ENCODE results near the gene NENF.

Gene NENF

DNA sequence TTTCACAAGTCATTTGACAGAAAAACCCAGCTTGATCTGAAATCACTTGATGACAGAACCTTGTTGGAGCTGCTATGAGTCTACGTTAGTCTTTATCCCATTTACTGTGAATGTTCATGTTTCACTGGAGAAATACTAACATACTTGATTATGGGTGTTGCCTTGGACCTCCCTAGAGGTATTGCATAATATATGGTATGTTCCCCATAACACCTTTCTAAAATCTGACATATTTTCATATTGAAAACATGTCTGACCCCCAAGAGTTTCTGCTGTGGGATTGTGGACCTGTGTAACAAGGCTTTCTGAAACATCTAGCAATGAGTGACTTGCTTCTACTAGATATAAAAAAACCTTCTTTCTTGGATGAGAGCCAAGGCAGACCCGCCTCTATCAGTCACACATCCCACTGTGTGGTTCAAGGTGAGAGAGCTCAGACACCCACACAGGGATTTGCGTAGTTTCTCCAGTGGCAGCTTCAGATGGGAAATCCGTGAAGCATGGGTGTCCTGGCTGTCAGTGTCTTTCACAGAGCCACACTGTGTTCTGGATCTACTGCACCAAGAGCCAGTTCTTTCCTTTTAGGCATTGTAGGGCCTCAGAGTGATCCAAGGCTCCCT lies 4.6 kb downstream of the NENF start:
- Histone ChIP-seq H3K9me3 (replicated peaks; ENCODE audit: insufficient read depth, low read length) (no peaks in the 10 kb centered on the region), H3K27me3 (replicated peaks; ENCODE audit: insufficient read depth, low read length) (no peaks in the 10 kb centered on the region), H3K79me2 (ENCODE audit: low read length) (peaks cover 3% of the 10 kb centered on the region; the same call in 1 of the 2 replicates), H3K4me3 (ENCODE audit: low read length) (no peak overlapping the region), H4K20me1 (ENCODE audit: insufficient read depth, low read length) (no peaks in the 10 kb centered on the region), H3K36me3 (replicated peaks; ENCODE audit: insufficient read depth, low read length) (no peaks in the 10 kb centered on the region), H3K9me2 (replicated peaks; ENCODE audit: insufficient read depth, low read length) (no peaks in the 10 kb centered on the region), H3K4me2 (ENCODE audit: low read depth, low read length) (no peak overlapping the region), H2AFZ (ENCODE audit: low read length) (no peak overlapping the region), H3K9ac (ENCODE audit: low read length) (no peak overlapping the region), H3K27ac (ENCODE audit: low read length) (no peak overlapping the region), H3F3A (ENCODE audit: insufficient read depth, low read length) (0 out of 2 replicates have a peak, but pooled peaks cover 4% of the 10 kb centered on the region), H3K4me1 (ENCODE audit: low read length) (0 out of 2 replicates have a peak, but pooled peaks cover 1% of the 10 kb centered on the region)
- TF ChIP-seq EZH2 (optimal IDR thresholded peaks at IDR 0.05; ENCODE audit: low read depth, low read length) (no peak), EZH2phosphoT487 (IDR thresholded peaks at IDR 0.05; ENCODE audit: low read length) (no peak)
- TF ChIP-seq, protein P1, sequence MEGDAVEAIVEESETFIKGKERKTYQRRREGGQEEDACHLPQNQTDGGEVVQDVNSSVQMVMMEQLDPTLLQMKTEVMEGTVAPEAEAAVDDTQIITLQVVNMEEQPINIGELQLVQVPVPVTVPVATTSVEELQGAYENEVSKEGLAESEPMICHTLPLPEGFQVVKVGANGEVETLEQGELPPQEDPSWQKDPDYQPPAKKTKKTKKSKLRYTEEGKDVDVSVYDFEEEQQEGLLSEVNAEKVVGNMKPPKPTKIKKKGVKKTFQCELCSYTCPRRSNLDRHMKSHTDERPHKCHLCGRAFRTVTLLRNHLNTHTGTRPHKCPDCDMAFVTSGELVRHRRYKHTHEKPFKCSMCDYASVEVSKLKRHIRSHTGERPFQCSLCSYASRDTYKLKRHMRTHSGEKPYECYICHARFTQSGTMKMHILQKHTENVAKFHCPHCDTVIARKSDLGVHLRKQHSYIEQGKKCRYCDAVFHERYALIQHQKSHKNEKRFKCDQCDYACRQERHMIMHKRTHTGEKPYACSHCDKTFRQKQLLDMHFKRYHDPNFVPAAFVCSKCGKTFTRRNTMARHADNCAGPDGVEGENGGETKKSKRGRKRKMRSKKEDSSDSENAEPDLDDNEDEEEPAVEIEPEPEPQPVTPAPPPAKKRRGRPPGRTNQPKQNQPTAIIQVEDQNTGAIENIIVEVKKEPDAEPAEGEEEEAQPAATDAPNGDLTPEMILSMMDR (IDR thresholded peaks at IDR 0.05; ENCODE audit: low read length), result no peak
- no peak for DNase-seq

DNA sequence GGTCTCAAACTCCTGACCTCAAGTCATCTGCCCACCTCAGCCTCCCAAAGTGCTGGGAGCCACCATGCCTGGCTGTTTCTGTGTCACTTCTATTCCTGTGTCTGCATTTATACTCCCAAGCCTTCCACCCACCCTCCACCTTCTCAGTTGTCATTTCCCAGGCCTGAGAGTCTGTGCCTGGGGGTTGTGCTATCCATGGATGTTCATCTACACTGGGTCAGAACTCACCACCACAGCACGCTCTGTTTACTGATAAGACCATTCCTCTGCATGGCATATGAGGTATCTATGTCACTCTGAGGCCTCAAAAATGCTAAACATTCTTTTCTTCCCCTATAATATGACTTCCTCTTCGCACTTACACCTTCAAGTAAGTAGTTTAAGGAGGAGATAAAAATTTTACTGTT lies 6.1 kb downstream of the NENF start:
- H3K4me1 ChIP-seq (ENCODE audit: low read length), result no peaks in the 10 kb centered on the region
- no peaks in the 10 kb centered on the region for H3K9me3 ChIP-seq (replicated peaks; ENCODE audit: insufficient read depth, low read length)
- 0 out of 2 replicates have a peak, but pooled peaks cover 2% of the 10 kb centered on the region for H3F3A ChIP-seq (ENCODE audit: insufficient read depth, low read length)
- no peaks in the 10 kb centered on the region for H3K9me2 ChIP-seq (replicated peaks; ENCODE audit: insufficient read depth, low read length)
- no peaks in the 10 kb centered on the region for H3K27me3 ChIP-seq (replicated peaks; ENCODE audit: insufficient read depth, low read length)
- no peaks in the 10 kb centered on the region for H4K20me1 ChIP-seq (ENCODE audit: insufficient read depth, low read length)
- TF ChIP-seq, protein P1 (IDR thresholded peaks at IDR 0.05; ENCODE audit: low read length), result no peak
- TF ChIP-seq EZH2phosphoT487 (IDR thresholded peaks at IDR 0.05; ENCODE audit: low read length) (no peak), EZH2 (optimal IDR thresholded peaks at IDR 0.05; ENCODE audit: low read depth, low read length) (no peak)
- DNase-seq, result no peak
- peaks cover 3% of the 10 kb centered on the region; the same call in 1 of the 2 replicates for H3K79me2 ChIP-seq (ENCODE audit: low read length)
- H2AFZ ChIP-seq (ENCODE audit: low read length), result no peak overlapping the region
- H3K27ac ChIP-seq (ENCODE audit: low read length), result no peak overlapping the region
- H3K9ac ChIP-seq (ENCODE audit: low read length), result no peak overlapping the region
- H3K4me3 ChIP-seq (ENCODE audit: low read length), result no peak overlapping the region
- H3K36me3 ChIP-seq (replicated peaks; ENCODE audit: insufficient read depth, low read length), result no peaks in the 10 kb centered on the region
- H3K4me2 ChIP-seq (ENCODE audit: low read depth, low read length), result no peak overlapping the region

DNA sequence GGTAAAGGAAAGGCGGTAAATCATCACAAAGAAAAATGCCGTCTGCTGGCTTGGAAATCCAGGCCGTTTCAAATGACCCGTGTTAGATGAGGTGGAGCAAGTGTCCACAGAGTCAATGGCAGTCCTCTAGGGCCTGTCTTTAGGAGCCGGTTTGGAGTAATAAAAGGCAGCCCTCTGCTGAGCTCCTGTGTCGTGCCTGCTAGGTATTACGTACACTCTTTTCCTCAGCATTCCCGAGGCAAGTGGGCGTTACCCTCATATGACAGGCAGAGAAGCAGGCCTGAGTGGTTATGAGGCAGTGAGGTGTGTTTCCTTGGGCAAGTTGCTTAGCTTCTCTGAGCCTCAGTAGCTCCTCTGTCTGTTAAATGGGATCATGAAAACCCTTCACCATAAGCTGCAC lies 7.7 kb downstream of the NENF start:
- no peak overlapping the region for H3K9ac ChIP-seq (ENCODE audit: low read length)
- DNase-seq, result no peak
- H3K4me2 ChIP-seq (ENCODE audit: low read depth, low read length), result no peak overlapping the region

More for the DNA sequence above, 7.7 kb downstream of the NENF start:
- H3K4me1 ChIP-seq (ENCODE audit: low read length), result no peaks in the 10 kb centered on the region
- no peaks in the 10 kb centered on the region for H3K27me3 ChIP-seq (replicated peaks; ENCODE audit: insufficient read depth, low read length)
- H3K79me2 ChIP-seq (ENCODE audit: low read length), result peaks cover 3% of the 10 kb centered on the region; the same call in 1 of the 2 replicates
- H3K27ac ChIP-seq (ENCODE audit: low read length), result no peak overlapping the region
- H3K9me3 ChIP-seq (replicated peaks; ENCODE audit: insufficient read depth, low read length), result no peaks in the 10 kb centered on the region
- H3K4me3 ChIP-seq (ENCODE audit: low read length), result no peak overlapping the region
- H3K36me3 ChIP-seq (replicated peaks; ENCODE audit: insufficient read depth, low read length), result no peaks in the 10 kb centered on the region
- no peak overlapping the region for H2AFZ ChIP-seq (ENCODE audit: low read length)
- TF ChIP-seq EZH2phosphoT487 (IDR thresholded peaks at IDR 0.05; ENCODE audit: low read length) (no peak), EZH2 (optimal IDR thresholded peaks at IDR 0.05; ENCODE audit: low read depth, low read length) (no peak)
- TF ChIP-seq, protein P1 (IDR thresholded peaks at IDR 0.05; ENCODE audit: low read length), result no peak
- no peaks in the 10 kb centered on the region for H3F3A ChIP-seq (ENCODE audit: insufficient read depth, low read length)
- no peaks in the 10 kb centered on the region for H3K9me2 ChIP-seq (replicated peaks; ENCODE audit: insufficient read depth, low read length)
- no peaks in the 10 kb centered on the region for H4K20me1 ChIP-seq (ENCODE audit: insufficient read depth, low read length)
